ENCODE data around the gene PIGB.
"Not testable (repeated sequence)": the region's sequence is repeated elsewhere in the genome, so short reads cannot be mapped to it uniquely, and the experiment has no call there.

PIGB gene

DNA sequence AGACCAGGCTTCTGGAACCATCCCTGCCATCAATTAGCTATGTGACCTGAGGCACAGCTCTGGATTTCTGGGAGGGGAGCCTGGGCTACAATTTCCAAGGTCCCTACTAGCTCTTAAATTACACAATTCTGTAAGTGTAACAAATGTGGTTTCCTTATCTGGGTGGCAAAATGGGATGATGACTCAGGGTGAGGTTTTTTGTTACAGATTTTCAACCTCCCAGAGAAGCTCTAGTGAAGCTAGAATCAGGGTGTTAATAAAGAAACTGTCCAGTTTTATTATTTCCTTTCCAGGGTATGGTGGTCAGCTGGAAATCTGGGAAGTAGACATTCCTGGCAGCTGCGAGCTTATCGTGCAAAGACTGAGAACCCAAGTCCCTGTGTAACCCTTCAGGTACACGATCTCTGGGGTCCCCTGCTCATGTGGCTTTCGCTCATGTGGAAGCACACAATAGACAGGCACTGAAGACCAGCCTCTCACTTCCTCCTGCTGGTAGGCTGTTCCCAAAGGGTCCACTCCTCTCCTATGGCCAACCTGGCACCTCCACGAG, 36.7 kb upstream of the PIGB start:
- peak overlapping the region; percentile 39 for H3K27ac ChIP-seq (ENCODE audit: low read depth, low read length)
- H3K27me3 ChIP-seq (ENCODE audit: control insufficient read depth in 1 of 2, insufficient read depth in 2 of 2, low read length in 2 of 2): no peaks in the 10 kb centered on the region
- H3K4me1 ChIP-seq (ENCODE audit: control insufficient read depth in 1 of 2, insufficient read depth in 2 of 2, low read length in 2 of 2): peaks cover 23 to 40% of the 10 kb centered on the region in 2 donors
- no peak overlapping the region for H3K9ac ChIP-seq (ENCODE audit: low read depth in 1 of 2, low read length in 2 of 2)
- peak overlapping the region in 1 of 2 donors; percentile 19 for H3K4me3 ChIP-seq (ENCODE audit: low read depth in 1 of 2, low read length in 2 of 2)
- H3K36me3 ChIP-seq (ENCODE audit: control insufficient read depth in 1 of 2, insufficient read depth in 2 of 2, low read length in 2 of 2): no peaks in the 10 kb centered on the region
- no peaks in the 10 kb centered on the region for H3K9me3 ChIP-seq (ENCODE audit: control insufficient read depth in 1 of 2, low read length in 2 of 2)

DNA sequence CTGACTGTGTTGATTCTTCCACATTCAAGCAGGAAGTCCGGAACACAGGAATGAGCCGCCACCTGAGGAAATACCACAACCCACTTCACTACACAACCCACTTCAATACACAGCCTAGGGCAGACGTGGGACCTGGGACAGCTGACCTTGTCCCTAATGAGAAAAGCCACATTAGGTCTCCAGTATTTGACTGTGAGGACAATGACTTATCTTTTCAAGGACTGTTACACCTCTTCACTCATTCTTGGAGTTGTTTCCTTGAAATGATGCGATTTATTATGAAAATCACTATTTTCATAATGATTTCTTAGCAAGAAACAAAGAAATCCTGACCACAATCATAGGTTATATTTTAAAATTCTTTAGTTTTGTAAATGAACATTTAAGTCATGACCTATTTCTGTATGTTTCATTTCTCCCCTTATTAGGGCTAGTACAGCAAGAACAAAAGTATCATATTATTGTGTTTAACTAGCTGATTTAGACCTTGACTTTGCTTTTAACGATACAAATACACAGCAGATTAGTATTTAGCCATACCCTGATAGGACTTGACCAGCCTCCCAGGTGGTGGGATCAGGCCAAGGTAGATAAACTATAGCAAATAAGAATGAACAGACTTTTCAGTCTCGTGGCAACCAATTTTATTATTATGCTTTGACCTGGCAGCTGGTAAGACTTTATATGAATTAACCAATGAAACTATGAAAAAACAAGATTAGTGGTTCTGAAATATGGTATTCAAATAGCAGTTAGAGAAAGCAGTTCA, 35.5 kb upstream of the PIGB start:
- Histone ChIP-seq H3K9ac (ENCODE audit: low read depth in 1 of 2, low read length in 2 of 2) (peak overlapping the region in 1 of 2 donors; percentile 6), H3K4me3 (ENCODE audit: low read depth in 1 of 2, low read length in 2 of 2) (no peak overlapping the region)

DNA sequence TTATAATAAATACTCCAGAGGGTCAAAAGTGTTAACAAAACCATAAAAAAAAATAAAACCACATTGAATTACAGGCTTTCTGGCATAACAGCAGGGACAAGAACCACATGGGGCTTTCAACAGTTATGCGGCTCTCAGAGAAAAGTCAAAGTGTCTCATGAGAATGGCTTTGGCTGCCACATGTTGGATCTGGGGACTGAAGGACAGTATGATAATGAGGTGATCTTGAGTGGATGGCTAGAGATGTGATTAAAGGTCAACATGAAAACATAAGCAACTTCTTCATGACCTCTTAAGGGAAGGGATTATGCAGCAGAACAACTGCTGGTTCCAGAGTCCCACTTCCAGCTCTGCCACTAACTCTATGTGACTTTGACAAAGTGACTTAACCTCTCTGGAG, 34.6 kb upstream of the PIGB start:
- no peaks in the 10 kb centered on the region for H3K9me3 ChIP-seq (ENCODE audit: control insufficient read depth in 1 of 2, low read length in 2 of 2)
- no peak overlapping the region for H3K9ac ChIP-seq (ENCODE audit: low read depth in 1 of 2, low read length in 2 of 2)
- H3K36me3 ChIP-seq (ENCODE audit: control insufficient read depth in 1 of 2, insufficient read depth in 2 of 2, low read length in 2 of 2): no peaks in the 10 kb centered on the region
- no peak overlapping the region for H3K27ac ChIP-seq (ENCODE audit: low read depth, low read length)
- no peak overlapping the region for H3K4me3 ChIP-seq (ENCODE audit: low read depth in 1 of 2, low read length in 2 of 2)
- no peaks in the 10 kb centered on the region for H3K27me3 ChIP-seq (ENCODE audit: control insufficient read depth in 1 of 2, insufficient read depth in 2 of 2, low read length in 2 of 2)
- H3K4me1 ChIP-seq (ENCODE audit: control insufficient read depth in 1 of 2, insufficient read depth in 2 of 2, low read length in 2 of 2): peaks cover 25 to 26% of the 10 kb centered on the region in 2 donors

More for the DNA sequence above, 35.5 kb upstream of the PIGB start:
- Histone ChIP-seq H3K9me3 (ENCODE audit: control insufficient read depth in 1 of 2, low read length in 2 of 2) (no peaks in the 10 kb centered on the region), H3K4me1 (ENCODE audit: control insufficient read depth in 1 of 2, insufficient read depth in 2 of 2, low read length in 2 of 2) (peaks cover 27 to 33% of the 10 kb centered on the region in 2 donors), H3K36me3 (ENCODE audit: control insufficient read depth in 1 of 2, insufficient read depth in 2 of 2, low read length in 2 of 2) (no peaks in the 10 kb centered on the region), H3K27ac (ENCODE audit: low read depth, low read length) (no peak overlapping the region), H3K27me3 (ENCODE audit: control insufficient read depth in 1 of 2, insufficient read depth in 2 of 2, low read length in 2 of 2) (no peaks in the 10 kb centered on the region)

DNA sequence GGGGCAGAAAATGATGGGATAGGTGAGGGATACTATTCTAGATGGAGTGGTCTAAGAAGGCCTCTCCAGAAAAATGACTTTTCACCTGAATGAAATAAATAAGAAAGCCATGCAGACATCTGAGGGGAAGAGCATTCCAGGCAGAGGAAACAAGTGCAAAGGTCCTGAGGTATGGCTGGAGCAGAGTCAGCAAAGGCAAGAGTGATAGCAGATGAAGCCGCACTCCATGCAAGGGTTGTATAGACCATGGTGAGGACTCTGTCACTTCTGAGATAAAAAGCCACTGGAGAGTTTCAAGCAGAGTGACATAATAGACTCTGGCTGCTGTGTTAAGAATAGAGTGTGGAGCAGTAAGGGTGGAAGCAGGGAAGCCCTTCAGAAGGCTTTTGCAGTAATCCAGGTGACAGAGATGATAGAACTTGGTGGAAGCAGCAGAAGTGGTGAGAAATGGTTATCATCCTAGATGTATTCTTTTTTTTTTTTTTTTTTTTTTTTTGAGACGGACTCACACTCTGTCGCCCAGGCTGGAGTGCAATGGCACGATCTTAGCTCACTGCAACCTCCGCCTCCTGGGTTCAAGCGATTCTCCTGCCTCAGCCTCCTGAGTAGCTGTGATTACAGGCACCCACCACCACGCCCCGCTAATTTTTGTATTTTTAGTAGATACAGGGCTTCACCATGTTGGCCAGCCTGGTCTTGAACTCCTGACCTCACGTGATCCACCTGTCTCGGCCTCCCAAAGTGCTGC, 32.4 kb upstream of the PIGB start:
- not testable (repeated sequence) for H3K36me3 ChIP-seq (ENCODE audit: control insufficient read depth in 1 of 2, insufficient read depth in 2 of 2, low read length in 2 of 2); H3K9ac ChIP-seq (ENCODE audit: low read depth in 1 of 2, low read length in 2 of 2); H3K27me3 ChIP-seq (ENCODE audit: control insufficient read depth in 1 of 2, insufficient read depth in 2 of 2, low read length in 2 of 2); H3K9me3 ChIP-seq (ENCODE audit: control insufficient read depth in 1 of 2, low read length in 2 of 2); H3K4me3 ChIP-seq (ENCODE audit: low read depth in 1 of 2, low read length in 2 of 2); H3K27ac ChIP-seq (ENCODE audit: low read depth, low read length)
- H3K4me1 ChIP-seq (ENCODE audit: control insufficient read depth in 1 of 2, insufficient read depth in 2 of 2, low read length in 2 of 2): peaks cover 20 to 29% of the 10 kb centered on the region in 2 donors

DNA sequence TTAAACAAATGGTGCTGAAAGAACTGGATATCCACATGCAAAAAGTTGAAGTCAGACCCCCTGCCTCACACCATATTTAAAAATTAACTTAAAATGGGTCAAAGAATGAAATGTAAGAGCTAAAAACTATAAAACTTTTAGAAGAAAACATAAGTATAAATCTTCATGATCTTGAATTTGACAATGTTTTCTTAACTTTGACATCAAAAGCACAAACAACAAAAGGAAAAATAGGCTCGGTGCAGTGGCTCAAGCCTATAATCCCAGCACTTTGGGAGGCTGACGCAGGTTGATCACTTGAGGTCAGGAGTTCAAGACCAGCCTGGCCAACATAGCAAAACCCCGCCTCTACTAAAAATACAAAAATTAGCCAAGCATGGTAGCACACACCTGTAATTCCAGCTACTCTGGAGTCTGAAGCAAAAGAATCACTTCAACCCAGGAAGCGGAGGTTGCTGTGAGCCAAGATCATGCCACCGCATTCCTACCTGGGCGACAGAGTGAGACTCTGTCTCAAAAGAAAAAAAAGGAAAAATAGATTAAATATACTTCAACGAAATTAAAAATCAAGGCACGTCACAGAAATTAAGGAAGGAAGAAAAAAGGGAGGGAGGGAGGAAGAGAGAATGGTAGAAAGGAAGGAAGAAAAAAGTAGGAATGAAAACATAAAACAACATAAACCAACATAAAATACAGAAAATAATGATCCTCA, 30.9 kb upstream of the PIGB start:
- no peak overlapping the region for H3K27ac ChIP-seq (ENCODE audit: low read depth, low read length)
- no peaks in the 10 kb centered on the region for H3K9me3 ChIP-seq (ENCODE audit: control insufficient read depth in 1 of 2, low read length in 2 of 2)
- no peaks in the 10 kb centered on the region for H3K36me3 ChIP-seq (ENCODE audit: control insufficient read depth in 1 of 2, insufficient read depth in 2 of 2, low read length in 2 of 2)
- H3K4me3 ChIP-seq (ENCODE audit: low read depth in 1 of 2, low read length in 2 of 2): peak overlapping the region; percentile 93 to 94
- peak overlapping the region; percentile 81 to 98 for H3K9ac ChIP-seq (ENCODE audit: low read depth in 1 of 2, low read length in 2 of 2)
- no peaks in the 10 kb centered on the region for H3K27me3 ChIP-seq (ENCODE audit: control insufficient read depth in 1 of 2, insufficient read depth in 2 of 2, low read length in 2 of 2)
- H3K4me1 ChIP-seq (ENCODE audit: control insufficient read depth in 1 of 2, insufficient read depth in 2 of 2, low read length in 2 of 2): peaks cover 8 to 22% of the 10 kb centered on the region in 2 donors

DNA sequence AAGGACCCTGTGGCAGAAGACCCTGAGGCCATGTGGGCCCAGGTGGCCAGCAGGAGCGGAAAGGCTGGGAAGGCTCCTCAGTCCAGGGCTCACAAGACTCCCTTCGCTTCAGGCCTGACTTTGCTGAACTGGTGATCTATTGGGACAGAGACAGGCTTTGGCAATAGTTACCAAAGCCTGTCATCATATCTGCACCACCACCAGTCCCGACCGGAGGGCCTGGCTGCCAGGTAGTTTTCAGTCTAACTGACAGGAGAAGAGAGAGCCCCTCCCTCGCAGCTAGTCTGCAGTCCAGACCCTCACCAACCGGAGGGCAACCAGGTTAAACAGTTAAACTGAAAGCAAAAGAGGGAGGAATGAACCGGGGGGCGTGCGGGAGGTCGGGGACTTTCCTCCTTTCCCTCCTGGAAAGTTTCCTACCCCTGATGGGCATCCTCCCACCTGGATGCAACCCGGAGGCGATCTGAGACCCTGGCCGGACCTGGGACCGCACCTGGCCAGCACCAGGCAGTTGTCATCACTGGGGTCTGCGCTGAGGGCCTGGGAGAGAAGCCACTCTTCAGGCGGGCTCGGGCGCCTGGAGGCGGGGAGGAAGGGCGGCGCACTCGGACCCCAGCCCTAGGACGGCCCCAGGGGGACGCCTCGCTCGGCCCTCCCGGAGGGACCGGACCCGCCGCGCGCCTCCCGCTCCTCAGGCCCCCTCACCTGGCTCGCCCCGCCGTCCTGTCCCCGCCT, 29.8 kb upstream of the PIGB start:
- Histone ChIP-seq H3K36me3 (ENCODE audit: control insufficient read depth in 1 of 2, insufficient read depth in 2 of 2, low read length in 2 of 2) (no peaks in the 10 kb centered on the region), H3K9me3 (ENCODE audit: control insufficient read depth in 1 of 2, low read length in 2 of 2) (no peaks in the 10 kb centered on the region), H3K4me1 (ENCODE audit: control insufficient read depth in 1 of 2, insufficient read depth in 2 of 2, low read length in 2 of 2) (peaks cover 3 to 20% of the 10 kb centered on the region in 2 donors), H3K9ac (ENCODE audit: low read depth in 1 of 2, low read length in 2 of 2) (peak overlapping the region; percentile 81 to 98), H3K27me3 (ENCODE audit: control insufficient read depth in 1 of 2, insufficient read depth in 2 of 2, low read length in 2 of 2) (no peaks in the 10 kb centered on the region), H3K4me3 (ENCODE audit: low read depth in 1 of 2, low read length in 2 of 2) (peak overlapping the region; percentile 93 to 94), H3K27ac (ENCODE audit: low read depth, low read length) (peak overlapping the region; percentile 74)

DNA sequence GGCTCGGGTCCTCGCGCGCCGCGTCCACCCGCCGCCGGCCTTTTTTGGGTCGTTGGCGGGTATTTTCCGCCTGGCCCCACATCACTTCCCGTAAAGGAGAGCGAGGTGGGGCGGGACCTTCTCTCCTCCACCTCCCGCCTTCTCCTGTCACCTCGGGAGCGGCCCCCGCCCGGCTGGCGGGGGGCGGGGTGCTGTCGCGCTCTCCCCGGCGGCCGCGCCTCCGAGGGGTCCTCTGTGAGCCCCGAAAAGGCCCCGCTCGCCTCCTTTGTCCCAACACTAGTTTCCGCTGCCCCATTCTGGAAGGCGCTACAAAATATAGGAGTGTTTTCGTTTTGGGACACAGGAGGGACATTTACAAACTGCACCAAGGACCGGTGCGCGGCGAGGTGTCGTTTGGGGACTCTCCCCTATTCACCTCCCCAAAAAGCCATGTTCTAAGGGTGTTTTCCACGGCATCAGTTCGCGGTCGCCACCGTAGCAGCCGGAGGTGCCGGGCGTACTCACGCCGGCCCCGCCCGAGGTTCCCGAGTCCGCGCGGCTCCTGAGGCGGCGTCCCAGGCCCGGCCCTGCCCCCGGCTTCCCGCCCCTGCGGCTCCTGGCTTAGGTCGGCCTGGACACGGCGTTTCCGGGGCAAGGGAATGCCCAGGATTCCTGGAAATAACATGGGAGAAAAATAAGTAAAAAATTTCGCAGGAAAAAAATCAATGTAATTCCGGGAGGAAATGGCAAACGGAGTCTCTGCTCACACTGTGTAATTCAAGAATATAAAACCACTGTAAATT, 29.1 kb upstream of the PIGB start, which contains the start of gene RAB27A:
TSS of gene RAB27A (minus strand) at position 68 of the 782 bp plus-strand sequence. CDS start 54,879 bp downstream, outside the sequence.
- Histone ChIP-seq H3K9me3 (ENCODE audit: control insufficient read depth in 1 of 2, low read length in 2 of 2) (no peaks in the 10 kb centered on the region), H3K36me3 (ENCODE audit: control insufficient read depth in 1 of 2, insufficient read depth in 2 of 2, low read length in 2 of 2) (no peaks in the 10 kb centered on the region), H3K27ac (ENCODE audit: low read depth, low read length) (peak within 1 kb of the TSS; percentile 86), H3K9ac (ENCODE audit: low read depth in 1 of 2, low read length in 2 of 2) (peak within 1 kb of the TSS; percentile 81 to 98), H3K4me1 (ENCODE audit: control insufficient read depth in 1 of 2, insufficient read depth in 2 of 2, low read length in 2 of 2) (peaks cover 3 to 20% of the 10 kb centered on the region in 2 donors), H3K4me3 (ENCODE audit: low read depth in 1 of 2, low read length in 2 of 2) (peak within 1 kb of the TSS; percentile 93 to 94), H3K27me3 (ENCODE audit: control insufficient read depth in 1 of 2, insufficient read depth in 2 of 2, low read length in 2 of 2) (no peaks in the 10 kb centered on the region)

DNA sequence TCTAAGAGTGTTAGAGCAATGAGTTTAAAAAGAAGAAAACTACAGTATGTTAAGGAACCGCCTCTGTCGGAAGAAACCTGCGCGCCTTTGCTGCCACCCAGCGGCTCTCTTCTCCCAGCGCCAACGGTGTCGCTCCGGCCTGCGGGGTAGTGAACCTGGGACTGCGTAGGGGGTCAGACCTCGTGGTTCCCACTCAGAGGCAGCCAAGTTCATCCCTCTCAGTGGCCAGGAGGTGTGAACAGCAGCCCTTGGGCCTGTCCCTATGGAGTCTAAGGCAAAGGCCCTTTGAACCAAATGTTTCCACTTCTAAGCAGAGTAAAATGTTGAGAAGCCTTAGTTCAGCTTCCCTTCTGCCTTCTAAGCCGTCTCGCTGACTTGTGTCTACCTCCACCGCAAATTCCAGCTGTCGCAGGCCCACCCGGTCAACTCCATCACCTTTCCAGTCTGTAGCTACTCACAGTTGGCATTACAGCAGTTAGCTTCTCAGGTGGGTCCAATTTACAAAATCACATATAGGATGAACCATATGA, 28.4 kb upstream of the PIGB start:
- H3K9ac ChIP-seq (ENCODE audit: low read depth in 1 of 2, low read length in 2 of 2): peak overlapping the region; percentile 81 to 98
- peak overlapping the region; percentile 93 to 94 for H3K4me3 ChIP-seq (ENCODE audit: low read depth in 1 of 2, low read length in 2 of 2)
- H3K4me1 ChIP-seq (ENCODE audit: control insufficient read depth in 1 of 2, insufficient read depth in 2 of 2, low read length in 2 of 2): peaks cover 0 to 20% of the 10 kb centered on the region in 2 donors
- no peaks in the 10 kb centered on the region for H3K9me3 ChIP-seq (ENCODE audit: control insufficient read depth in 1 of 2, low read length in 2 of 2)
- no peaks in the 10 kb centered on the region for H3K36me3 ChIP-seq (ENCODE audit: control insufficient read depth in 1 of 2, insufficient read depth in 2 of 2, low read length in 2 of 2)
- no peaks in the 10 kb centered on the region for H3K27me3 ChIP-seq (ENCODE audit: control insufficient read depth in 1 of 2, insufficient read depth in 2 of 2, low read length in 2 of 2)
- H3K27ac ChIP-seq (ENCODE audit: low read depth, low read length): peak overlapping the region; percentile 86

DNA sequence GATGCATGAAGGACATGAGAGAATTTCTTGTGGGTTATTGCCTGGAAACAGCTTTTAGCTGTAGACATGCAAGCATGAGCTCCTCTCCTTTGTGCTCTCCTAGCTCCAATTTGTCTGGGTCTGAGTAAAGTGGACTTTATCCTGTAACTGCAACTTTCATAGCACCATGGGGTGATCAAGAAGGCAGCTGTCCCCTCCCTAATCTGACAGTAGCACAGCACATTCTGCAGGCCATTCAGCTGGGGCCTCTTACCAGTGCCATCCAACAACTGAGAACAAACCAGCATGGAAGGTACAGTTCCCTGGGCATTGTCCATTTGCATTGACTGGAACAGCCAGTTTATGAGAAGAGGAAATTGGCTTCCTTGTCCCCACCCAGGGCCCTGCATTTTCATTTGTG, 21.7 kb upstream of the PIGB start:
- Histone ChIP-seq H3K36me3 (ENCODE audit: control insufficient read depth in 1 of 2, insufficient read depth in 2 of 2, low read length in 2 of 2) (no peaks in the 10 kb centered on the region), H3K27me3 (ENCODE audit: control insufficient read depth in 1 of 2, insufficient read depth in 2 of 2, low read length in 2 of 2) (no peaks in the 10 kb centered on the region), H3K4me1 (ENCODE audit: control insufficient read depth in 1 of 2, insufficient read depth in 2 of 2, low read length in 2 of 2) (no peaks in the 10 kb centered on the region), H3K9ac (ENCODE audit: low read depth in 1 of 2, low read length in 2 of 2) (no peak overlapping the region), H3K4me3 (ENCODE audit: low read depth in 1 of 2, low read length in 2 of 2) (no peak overlapping the region), H3K27ac (ENCODE audit: low read depth, low read length) (no peak overlapping the region), H3K9me3 (ENCODE audit: control insufficient read depth in 1 of 2, low read length in 2 of 2) (no peaks in the 10 kb centered on the region)
